Right lobe of liver (tissue), 6 donors: ENCODE results near the gene HDAC4. TPM values are rescaled to one million over a fixed set of nuclear protein-coding genes. Genes with fewer than 3 reads are reported as not detected.

Experiments used
- ATAC-seq, 4 donors: fragments of 200-7000 bp; cut with Tn5 transposase; one replicate each; pipeline ENCODE4 v1.9.1; 2020; ENCODE audit warnings: mild to moderate bottlenecking in 4 of 4, moderate library complexity in 4 of 4
- DNase-seq, 3 donors: peaks; one replicate each; pipeline ENCODE4 v3.0.0-alpha.2; 2020
- H3K27ac ChIP-seq, 3 donors: fragments of 200-600 bp; one replicate each; pipeline ENCODE4 v1.8.0; 2022
- H3K27me3 ChIP-seq, 2 donors: fragments of 200-600 bp; one replicate each; pipeline ENCODE4 v1.8.0; 2022
- H3K36me3 ChIP-seq, 4 donors: fragments of 200-600 bp; sonication (generic) in 1 of 4; one replicate each; pipeline versions ENCODE4 v1.5.1 to v1.8.0; 2017 to 2022; ENCODE audit warnings: control low read depth in 1 of 4
- H3K4me1 ChIP-seq, 4 donors: fragments of 200-600 bp; sonication (generic) in 1 of 4; one replicate each; pipeline versions ENCODE4 v1.5.1 to v1.8.0; 2017 to 2022; ENCODE audit warnings: control low read depth in 1 of 4
- H3K4me3 ChIP-seq, 3 donors: fragments of 200-600 bp; one replicate each; pipeline ENCODE4 v1.8.0; 2022
- H3K9me3 ChIP-seq, 4 donors: fragments of 200-600 bp; sonication (generic) in 1 of 4; one replicate each; pipeline versions ENCODE4 v1.5.1 to v1.8.0; 2017 to 2022; ENCODE audit warnings: control low read depth in 1 of 4
- POLR2A ChIP-seq: fragments of 450-650 bp; IDR thresholded peaks from one replicate; pipeline ENCODE4 v1.6.1; 2017; ENCODE audit warnings: antibody characterized with exemption, mild to moderate bottlenecking
- WGBS: methylation state at CpG from one replicate; pipeline ENCODE4 v1.1.6; 2018; ENCODE audit warnings: low coverage, low lambda C conversion rate; ENCODE audit not compliant: insufficient coverage; ENCODE audit errors: missing lambda C conversion rate; 5-methylcytosine and 5-hydroxymethylcytosine counted together
- intact Hi-C, 2 donors: fragments of 100-400 bp; cut with DNase I; formaldehyde crosslinking; loops; one replicate each; pipeline versions ENCODE4 v1.11.2 to v1.14.1; 2022
- total RNA-seq, 6 experiments: library from RNA; depleted of rRNA in 2 of 6; stranded (reverse); fragments of >200 nt in 2 of 6; fragmentation: NEBNext Ultra II Directional in 3 of 6; extraction: Animal tissue kit (Norgen Biotek cat#: 25700) in 3 of 6; gene quantifications; one replicate each; pipeline versions ENCODE4 v1.1.0 to v1.2.4, GENCODE V29; 2016 to 2023
- TF ChIP-seq, protein P1 (sequence below), 4 donors: fragments of 200-600 bp in 3 of 4; fragments of 450-650 bp in 1 of 4; IDR thresholded peaks; one replicate each; pipeline versions ENCODE4 v1.5.1 to v1.8.0; 2016 to 2022; ENCODE audit warnings: antibody characterized with exemption in 4 of 4, mild to moderate bottlenecking in 2 of 4
- donor health status: DM: no; HTN: yes; CAD: no.
- donor health status: DM: no; HTN: no; CAD: no.
- donor health status: DM: no; HTN: no; CAD: no.
- donor health status: DM: no; HTN: yes; CAD: no.
- donor health status: DM: no; HTN: yes; CAD: no.

HDAC4 gene
- total RNA-seq, 6 experiments from 2014 or later = 8.9 to 22.4 (median 14.7) TPM

GRCh38 chr2:239078128-239078924 lies 322.5 kb downstream of the HDAC4 start:
- H3K27ac ChIP-seq = no peak overlapping the region
- no peaks in the 10 kb centered on the region for H3K27me3 ChIP-seq
- no peaks in the 10 kb centered on the region for H3K9me3 ChIP-seq
- intact Hi-C loops = no loop called here
- peaks cover 0 to 13% (median 0%) of the 10 kb centered on the region in 4 donors for H3K36me3 ChIP-seq
- ATAC-seq (no peak), DNase-seq (no peak)
- H3K4me1 ChIP-seq = no peaks in the 10 kb centered on the region
- no peak overlapping the region for H3K4me3 ChIP-seq
- WGBS = 85% methylated on average over 12 of the region's 25 CpGs
- TF ChIP-seq POLR2A = no peak
- TF ChIP-seq, protein P1, sequence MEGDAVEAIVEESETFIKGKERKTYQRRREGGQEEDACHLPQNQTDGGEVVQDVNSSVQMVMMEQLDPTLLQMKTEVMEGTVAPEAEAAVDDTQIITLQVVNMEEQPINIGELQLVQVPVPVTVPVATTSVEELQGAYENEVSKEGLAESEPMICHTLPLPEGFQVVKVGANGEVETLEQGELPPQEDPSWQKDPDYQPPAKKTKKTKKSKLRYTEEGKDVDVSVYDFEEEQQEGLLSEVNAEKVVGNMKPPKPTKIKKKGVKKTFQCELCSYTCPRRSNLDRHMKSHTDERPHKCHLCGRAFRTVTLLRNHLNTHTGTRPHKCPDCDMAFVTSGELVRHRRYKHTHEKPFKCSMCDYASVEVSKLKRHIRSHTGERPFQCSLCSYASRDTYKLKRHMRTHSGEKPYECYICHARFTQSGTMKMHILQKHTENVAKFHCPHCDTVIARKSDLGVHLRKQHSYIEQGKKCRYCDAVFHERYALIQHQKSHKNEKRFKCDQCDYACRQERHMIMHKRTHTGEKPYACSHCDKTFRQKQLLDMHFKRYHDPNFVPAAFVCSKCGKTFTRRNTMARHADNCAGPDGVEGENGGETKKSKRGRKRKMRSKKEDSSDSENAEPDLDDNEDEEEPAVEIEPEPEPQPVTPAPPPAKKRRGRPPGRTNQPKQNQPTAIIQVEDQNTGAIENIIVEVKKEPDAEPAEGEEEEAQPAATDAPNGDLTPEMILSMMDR (IDR thresholded peaks at IDR 0.05) = no peak

GRCh38 chr2:239077260-239077659 lies 323.6 kb downstream of the HDAC4 start:
- no peak for DNase-seq
- Histone ChIP-seq H3K36me3 (peaks cover 0 to 18% (median 0%) of the 10 kb centered on the region in 4 donors), H3K4me1 (no peaks in the 10 kb centered on the region), H3K9me3 (no peaks in the 10 kb centered on the region), H3K27me3 (no peaks in the 10 kb centered on the region), H3K27ac (no peak overlapping the region), H3K4me3 (no peak overlapping the region)
- 95% methylated on average over 14 of the region's 15 CpGs for WGBS
- TF ChIP-seq, protein P1 (IDR thresholded peaks at IDR 0.05) = no peak
- no peak for TF ChIP-seq POLR2A
- intact Hi-C loops = no loop called here
- no peak for ATAC-seq

GRCh38 chr2:239075918-239076758 lies 324.7 kb downstream of the HDAC4 start:
- Histone ChIP-seq H3K9me3 (no peaks in the 10 kb centered on the region), H3K4me3 (no peak overlapping the region), H3K4me1 (no peaks in the 10 kb centered on the region), H3K27me3 (no peaks in the 10 kb centered on the region), H3K27ac (no peak overlapping the region), H3K36me3 (peaks cover 0 to 15% (median 0%) of the 10 kb centered on the region in 4 donors)
- ATAC-seq (no peak), DNase-seq (peak in 1 of 3 donors; percentile 15)
- WGBS = 93% methylated on average over 3 of the region's 27 CpGs
- no peak for TF ChIP-seq POLR2A
- TF ChIP-seq, protein P1 (IDR thresholded peaks at IDR 0.05) = no peak
- intact Hi-C loops = no loop called here

DNA sequence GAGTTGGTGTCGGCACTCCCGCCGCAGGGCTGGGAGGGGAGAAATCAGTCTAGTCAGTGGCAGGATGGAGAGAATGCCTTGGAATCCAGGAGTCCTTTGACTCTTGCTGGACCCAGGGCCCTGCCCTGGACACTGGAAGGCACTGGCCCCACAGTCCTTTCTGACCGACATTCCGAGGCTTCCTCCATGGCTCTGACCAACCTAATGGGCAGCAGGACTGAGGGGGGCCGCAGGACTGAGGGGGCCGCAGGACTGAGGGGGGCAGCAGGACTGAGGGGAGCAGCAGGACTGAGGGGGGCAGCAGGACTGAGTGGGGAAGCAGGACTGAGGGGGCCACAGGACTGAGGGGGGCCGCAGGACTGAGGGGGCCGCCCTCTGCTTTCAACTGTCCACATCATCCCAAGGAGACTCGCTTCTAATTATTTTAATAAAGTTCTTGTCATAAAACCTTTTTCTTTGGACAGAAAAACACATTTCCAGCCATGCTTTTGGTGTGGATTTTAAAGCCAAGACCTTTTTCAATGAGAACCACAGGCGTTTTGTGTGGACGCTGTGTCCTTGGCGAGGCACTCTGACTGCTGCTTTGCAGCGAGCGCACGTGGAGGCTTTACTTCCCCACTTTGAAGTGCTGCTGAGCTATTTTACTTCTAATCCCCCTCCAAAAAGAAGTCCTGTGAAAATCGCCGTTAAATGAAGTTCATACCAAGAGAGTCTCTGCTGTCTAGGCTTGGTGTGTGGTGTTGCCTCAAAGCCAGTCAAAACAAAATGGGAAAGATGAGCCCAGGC lies 326.9 kb downstream of the HDAC4 start:
- WGBS = 97% methylated on average over 9 of the region's 18 CpGs
- intact Hi-C loops = no loop called here
- H3K27me3 ChIP-seq = no peaks in the 10 kb centered on the region
- no peak overlapping the region for H3K27ac ChIP-seq
- TF ChIP-seq, protein P1 (IDR thresholded peaks at IDR 0.05) = no peak
- TF ChIP-seq POLR2A = no peak
- H3K4me3 ChIP-seq = no peak overlapping the region
- DNase-seq (peak in 1 of 3 donors; percentile 25), ATAC-seq (no peak)
- H3K9me3 ChIP-seq = no peaks in the 10 kb centered on the region
- no peaks in the 10 kb centered on the region for H3K4me1 ChIP-seq
- H3K36me3 ChIP-seq = peaks cover 0 to 6% (median 0%) of the 10 kb centered on the region in 4 donors
